PC-9 (cell line): ENCODE data around the gene POT1. TPM values are rescaled to one million over a fixed set of nuclear protein-coding genes. Genes with fewer than 3 reads are reported as not detected.

Experiments used
- BruUV-seq: library from RNA; stranded (reverse); fragments of 400-500 nt; replicated peaks from 2 replicates; lab custom pipeline; 2021; lab: Mats Ljungman, UMichigan
- CTCF ChIA-PET: fragments of 300-600 bp; sonication (Branson Sonifier 250); formaldehyde crosslinking; loops from one replicate; lab custom pipeline; 2022; ENCODE audit warnings: antibody characterized with exemption; lab: Charles Lee
- POLR2A ChIA-PET: fragments of 300-600 bp; sonication (Branson Sonifier 250); formaldehyde crosslinking; loops from one replicate; lab custom pipeline; 2022; ENCODE audit warnings: antibody characterized with exemption; ENCODE audit not compliant: unreplicated experiment; lab: Charles Lee
- DNase-seq, 2 experiments: peaks; one replicate each; pipeline versions ENCODE4 v3.0.0 to v3.0.0-alpha.2; 2015 to 2022; ENCODE audit warnings: mixed read lengths in 1 of 2
- H2AFZ ChIP-seq: fragments of 200-600 bp; sonication (generic); 2 replicates; pipeline ENCODE4 v1.8.1; 2017; ENCODE audit warnings: antibody characterized with exemption
- H3F3A ChIP-seq: fragments of 200-600 bp; sonication (generic); 2 replicates; pipeline ENCODE4 v1.8.1; 2017; ENCODE audit warnings: antibody characterized with exemption, mild to moderate bottlenecking, low read depth; ENCODE audit not compliant: insufficient read depth
- H3K27ac ChIP-seq: fragments of 200-600 bp; sonication (generic); 2 replicates; pipeline ENCODE4 v1.6.1; 2016; ENCODE audit warnings: mixed run types
- H3K27me3 ChIP-seq: fragments of 200-600 bp; sonication (generic); 2 replicates; pipeline ENCODE4 v1.6.1; 2016; ENCODE audit warnings: low read depth, mixed run types; ENCODE audit not compliant: insufficient read depth
- H3K36me3 ChIP-seq: fragments of 200-600 bp; sonication (generic); 2 replicates; pipeline ENCODE4 v1.6.1; 2016; ENCODE audit warnings: low read depth, mixed run types
- H3K4me1 ChIP-seq: fragments of 200-600 bp; sonication (generic); replicated peaks from 2 replicates; pipeline ENCODE4 v1.6.1; 2016; ENCODE audit warnings: mixed run types; ENCODE audit not compliant: insufficient read depth
- H3K4me2 ChIP-seq: fragments of 200-600 bp; sonication (generic); 2 replicates; pipeline ENCODE4 v1.6.1; 2017; ENCODE audit warnings: mixed run types
- H3K4me3 ChIP-seq: fragments of 200-600 bp; sonication (generic); 2 replicates; pipeline ENCODE4 v1.6.1; 2016; ENCODE audit warnings: mixed run types
- H3K79me2 ChIP-seq: fragments of 200-600 bp; sonication (generic); 2 replicates; pipeline ENCODE4 v1.6.1; 2017; ENCODE audit warnings: low read depth, mixed run types
- H3K9me2 ChIP-seq: fragments of 200-600 bp; sonication (generic); 2 replicates; pipeline ENCODE4 v1.8.1; 2017; ENCODE audit warnings: mild to moderate bottlenecking; ENCODE audit not compliant: insufficient read depth
- H3K9me3 ChIP-seq: fragments of 200-600 bp; sonication (generic); 2 replicates; pipeline ENCODE4 v1.8.1; 2016; ENCODE audit warnings: low read depth; ENCODE audit not compliant: insufficient read depth
- H4K20me1 ChIP-seq: fragments of 200-600 bp; sonication (generic); 2 replicates; pipeline ENCODE4 v1.8.1; 2017; ENCODE audit not compliant: insufficient read depth
- EZH2 ChIP-seq: fragments of 200-600 bp; sonication (generic); IDR thresholded peaks from 2 replicates; pipeline ENCODE4 v1.8.0; 2017; ENCODE audit warnings: antibody characterized with exemption, low read depth
- intact Hi-C: fragments of 100-400 bp; cut with micrococcal nuclease; formaldehyde crosslinking; loops from one replicate; pipeline ENCODE4 v1.10.0; 2022; ENCODE audit not compliant: unreplicated experiment
- total RNA-seq: library from RNA; stranded (reverse); gene quantifications from 2 replicates; pipeline ENCODE4 v1.2.3, GENCODE V29; 2021
- TF ChIP-seq, protein P1 (sequence below): fragments of 200-600 bp; sonication (generic); conservative IDR thresholded peaks from 2 replicates; pipeline ENCODE4 v1.6.1; 2017; ENCODE audit warnings: mixed run types, antibody characterized with exemption, mild to moderate bottlenecking, moderate library complexity

Gene POT1
- total RNA-seq, 1 experiment from 2014 or later: 46.9 TPM

DNA sequence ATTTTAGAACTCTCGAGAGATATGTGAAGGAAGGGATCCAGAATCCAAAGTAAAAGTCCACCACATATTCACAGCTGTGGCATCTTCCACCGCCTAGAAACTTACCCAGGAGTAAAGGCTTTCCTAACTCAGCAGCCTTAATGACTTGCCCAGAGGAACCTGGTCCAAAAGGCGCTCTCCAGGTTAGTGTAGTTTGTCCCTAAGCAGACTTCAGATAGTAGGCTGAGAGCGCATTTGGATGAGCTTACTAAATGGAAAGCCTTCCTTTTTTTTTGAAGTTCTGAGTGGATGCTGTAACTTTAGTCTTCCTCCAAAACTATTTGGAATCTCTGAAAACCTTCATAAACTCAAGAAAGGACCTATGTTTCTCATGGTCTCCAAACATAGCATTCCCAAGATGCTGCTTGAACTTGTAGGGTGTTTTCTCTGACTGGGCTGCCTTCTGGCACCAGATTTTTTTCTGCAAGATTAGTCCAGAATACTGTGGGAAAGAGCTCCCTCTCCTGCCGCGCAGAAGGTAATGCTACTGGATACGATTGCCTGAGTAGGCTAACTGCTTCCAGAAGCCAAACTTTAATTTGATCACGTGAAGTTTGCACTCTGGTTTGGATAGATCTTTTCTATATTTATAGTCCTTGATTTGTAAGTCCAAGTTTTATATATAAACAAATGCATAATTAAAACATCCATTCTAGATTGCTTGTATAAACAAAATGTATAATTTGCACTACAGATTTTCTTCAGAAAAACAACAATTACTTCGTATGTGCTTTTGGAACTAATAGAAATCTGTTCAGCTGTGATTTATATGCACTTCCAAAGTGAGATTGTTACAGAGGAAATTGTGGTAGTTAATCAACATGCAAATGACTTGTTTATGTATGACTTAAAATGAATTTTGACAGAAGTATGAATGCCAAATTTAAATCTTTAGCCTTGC lies 144.5 kb downstream of the POT1 start:
- BruUV-seq: no TSS peak
- no peaks in the 10 kb centered on the region for H4K20me1 ChIP-seq
- no peaks in the 10 kb centered on the region for H3K9me3 ChIP-seq
- no peak overlapping the region for H3K4me3 ChIP-seq
- H3K4me1 ChIP-seq: no peaks in the 10 kb centered on the region
- no peaks in the 10 kb centered on the region for H3K36me3 ChIP-seq
- POLR2A ChIA-PET: interaction anchor here (0.6 kb wide), 1 partner anchor 631 kb away, joined by 3 read pairs; no protein-coding TSS in a partner anchor
- H3K27me3 ChIP-seq: no peaks in the 10 kb centered on the region
- H3K4me2 ChIP-seq: no peak overlapping the region
- H3F3A ChIP-seq: no peaks in the 10 kb centered on the region
- H3K27ac ChIP-seq: no peak overlapping the region
- peak in 1 of 2 experiments; percentile 45 for DNase-seq
- intact Hi-C loops: loop anchor here (1.0 to 10.0 kb wide), 4 partner anchors 614 to 1150 kb away; no protein-coding TSS in a partner anchor
- H3K79me2 ChIP-seq: no peaks in the 10 kb centered on the region
- H3K9me2 ChIP-seq: no peaks in the 10 kb centered on the region
- CTCF ChIA-PET: interaction anchor here (0.6 to 1.3 kb wide), 4 partner anchors 17 to 1203 kb away, joined by 3 to 12 read pairs (median 4); no protein-coding TSS in a partner anchor
- H2AFZ ChIP-seq: no peak overlapping the region
- TF ChIP-seq, protein P1, sequence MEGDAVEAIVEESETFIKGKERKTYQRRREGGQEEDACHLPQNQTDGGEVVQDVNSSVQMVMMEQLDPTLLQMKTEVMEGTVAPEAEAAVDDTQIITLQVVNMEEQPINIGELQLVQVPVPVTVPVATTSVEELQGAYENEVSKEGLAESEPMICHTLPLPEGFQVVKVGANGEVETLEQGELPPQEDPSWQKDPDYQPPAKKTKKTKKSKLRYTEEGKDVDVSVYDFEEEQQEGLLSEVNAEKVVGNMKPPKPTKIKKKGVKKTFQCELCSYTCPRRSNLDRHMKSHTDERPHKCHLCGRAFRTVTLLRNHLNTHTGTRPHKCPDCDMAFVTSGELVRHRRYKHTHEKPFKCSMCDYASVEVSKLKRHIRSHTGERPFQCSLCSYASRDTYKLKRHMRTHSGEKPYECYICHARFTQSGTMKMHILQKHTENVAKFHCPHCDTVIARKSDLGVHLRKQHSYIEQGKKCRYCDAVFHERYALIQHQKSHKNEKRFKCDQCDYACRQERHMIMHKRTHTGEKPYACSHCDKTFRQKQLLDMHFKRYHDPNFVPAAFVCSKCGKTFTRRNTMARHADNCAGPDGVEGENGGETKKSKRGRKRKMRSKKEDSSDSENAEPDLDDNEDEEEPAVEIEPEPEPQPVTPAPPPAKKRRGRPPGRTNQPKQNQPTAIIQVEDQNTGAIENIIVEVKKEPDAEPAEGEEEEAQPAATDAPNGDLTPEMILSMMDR: peak; percentile 88
- TF ChIP-seq EZH2: no peak

- Histone ChIP-seq H3K4me2 (no peak overlapping the region), H3K9me2 (no peaks in the 10 kb centered on the region), H3K79me2 (no peaks in the 10 kb centered on the region), H2AFZ (no peak overlapping the region), H3K27ac (no peak overlapping the region), H3K27me3 (no peaks in the 10 kb centered on the region), H4K20me1 (no peaks in the 10 kb centered on the region), H3K9me3 (no peaks in the 10 kb centered on the region), H3K4me1 (no peaks in the 10 kb centered on the region), H3K4me3 (no peak overlapping the region), H3K36me3 (no peaks in the 10 kb centered on the region), H3F3A (no peaks in the 10 kb centered on the region)
- BruUV-seq: no TSS peak
- no peak for DNase-seq
- CTCF ChIA-PET: no interaction called here
- intact Hi-C loops: loop anchor here (10.0 kb wide), 1 partner anchor 1148 kb away; no protein-coding TSS in a partner anchor
- POLR2A ChIA-PET: no interaction called here
- no peak for TF ChIP-seq EZH2
- TF ChIP-seq, protein P1: no peak
Observed at GRCh38 chr7:124783271-124783670, 146.4 kb downstream of the POT1 start.

GRCh38 chr7:124781907-124782734 lies 147.5 kb downstream of the POT1 start:
- H3K4me2 ChIP-seq: no peak overlapping the region
- no peaks in the 10 kb centered on the region for H3K4me1 ChIP-seq
- TF ChIP-seq, protein P1: no peak
- no peak for TF ChIP-seq EZH2
- H3K9me2 ChIP-seq: no peaks in the 10 kb centered on the region
- no peak overlapping the region for H3K27ac ChIP-seq
- CTCF ChIA-PET: no interaction called here
- no peaks in the 10 kb centered on the region for H3F3A ChIP-seq
- no peak for DNase-seq
- H3K36me3 ChIP-seq: no peaks in the 10 kb centered on the region
- no TSS peak for BruUV-seq
- H3K4me3 ChIP-seq: no peak overlapping the region
- intact Hi-C loops: loop anchor here (10.0 kb wide), 1 partner anchor 1147 kb away; no protein-coding TSS in a partner anchor
- POLR2A ChIA-PET: no interaction called here
- H3K27me3 ChIP-seq: no peaks in the 10 kb centered on the region
- no peaks in the 10 kb centered on the region for H3K9me3 ChIP-seq
- H2AFZ ChIP-seq: no peak overlapping the region
- H4K20me1 ChIP-seq: no peaks in the 10 kb centered on the region
- H3K79me2 ChIP-seq: no peaks in the 10 kb centered on the region
